VCaP (cell line): ENCODE measurements around the gene TSFM.
"Not testable (repeated sequence)": the region's sequence is repeated elsewhere in the genome, so short reads cannot be mapped to it uniquely, and the experiment has no call there.

Experiments used
- H3K27ac ChIP-seq: fragments of 450-650 bp; 2 replicates; pipeline ENCODE4 v1.5.1; 2017
- TF ChIP-seq, protein P1 (sequence below): fragments of 450-650 bp; conservative IDR thresholded peaks from 2 replicates; pipeline ENCODE4 v1.5.1; 2017; ENCODE audit warnings: mild to moderate bottlenecking, moderate library complexity

TSFM gene

DNA sequence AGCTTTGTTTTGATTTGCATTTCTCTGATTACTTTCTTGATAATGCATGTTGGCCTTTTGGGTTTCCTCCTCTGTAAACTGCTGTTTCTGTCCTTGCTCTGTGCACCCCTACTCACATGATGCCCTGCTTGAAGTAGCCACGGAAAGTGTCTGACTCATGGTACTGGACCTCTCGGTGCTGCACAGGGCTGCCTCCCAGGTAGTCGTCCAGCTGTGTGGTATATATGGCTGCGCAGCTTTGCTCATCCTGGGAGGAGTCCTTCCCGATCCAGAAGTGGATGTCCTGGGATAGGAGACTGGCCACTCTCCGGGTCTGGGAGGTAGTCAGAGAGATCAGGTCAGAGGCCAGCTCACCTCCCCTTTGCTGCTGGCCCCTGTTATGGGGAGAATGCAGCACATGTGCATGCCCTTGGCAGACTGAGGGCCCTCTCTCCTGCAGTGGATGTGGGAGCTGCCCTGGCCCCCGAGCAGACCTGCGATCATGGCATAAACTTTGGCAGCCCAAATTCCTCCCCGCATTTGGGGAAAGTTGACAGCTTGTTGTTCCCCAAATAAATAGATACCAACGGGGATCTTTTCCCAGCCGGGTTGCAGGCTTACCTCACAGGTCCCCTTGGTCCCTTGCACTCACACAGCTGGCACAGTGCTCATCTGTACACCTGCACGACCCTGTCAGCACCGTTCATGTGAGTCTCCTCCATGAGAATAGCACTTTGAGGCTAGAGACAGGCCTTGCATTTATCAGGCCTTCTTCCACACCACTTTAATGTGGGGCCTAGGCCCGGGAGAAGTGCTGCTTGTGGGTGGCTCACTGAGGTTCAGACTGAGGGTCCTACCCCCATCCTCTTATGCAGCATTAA, 30.8 kb downstream of the TSFM start:
- TF ChIP-seq, protein P1, sequence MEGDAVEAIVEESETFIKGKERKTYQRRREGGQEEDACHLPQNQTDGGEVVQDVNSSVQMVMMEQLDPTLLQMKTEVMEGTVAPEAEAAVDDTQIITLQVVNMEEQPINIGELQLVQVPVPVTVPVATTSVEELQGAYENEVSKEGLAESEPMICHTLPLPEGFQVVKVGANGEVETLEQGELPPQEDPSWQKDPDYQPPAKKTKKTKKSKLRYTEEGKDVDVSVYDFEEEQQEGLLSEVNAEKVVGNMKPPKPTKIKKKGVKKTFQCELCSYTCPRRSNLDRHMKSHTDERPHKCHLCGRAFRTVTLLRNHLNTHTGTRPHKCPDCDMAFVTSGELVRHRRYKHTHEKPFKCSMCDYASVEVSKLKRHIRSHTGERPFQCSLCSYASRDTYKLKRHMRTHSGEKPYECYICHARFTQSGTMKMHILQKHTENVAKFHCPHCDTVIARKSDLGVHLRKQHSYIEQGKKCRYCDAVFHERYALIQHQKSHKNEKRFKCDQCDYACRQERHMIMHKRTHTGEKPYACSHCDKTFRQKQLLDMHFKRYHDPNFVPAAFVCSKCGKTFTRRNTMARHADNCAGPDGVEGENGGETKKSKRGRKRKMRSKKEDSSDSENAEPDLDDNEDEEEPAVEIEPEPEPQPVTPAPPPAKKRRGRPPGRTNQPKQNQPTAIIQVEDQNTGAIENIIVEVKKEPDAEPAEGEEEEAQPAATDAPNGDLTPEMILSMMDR: no peak
- no peak overlapping the region for H3K27ac ChIP-seq

DNA sequence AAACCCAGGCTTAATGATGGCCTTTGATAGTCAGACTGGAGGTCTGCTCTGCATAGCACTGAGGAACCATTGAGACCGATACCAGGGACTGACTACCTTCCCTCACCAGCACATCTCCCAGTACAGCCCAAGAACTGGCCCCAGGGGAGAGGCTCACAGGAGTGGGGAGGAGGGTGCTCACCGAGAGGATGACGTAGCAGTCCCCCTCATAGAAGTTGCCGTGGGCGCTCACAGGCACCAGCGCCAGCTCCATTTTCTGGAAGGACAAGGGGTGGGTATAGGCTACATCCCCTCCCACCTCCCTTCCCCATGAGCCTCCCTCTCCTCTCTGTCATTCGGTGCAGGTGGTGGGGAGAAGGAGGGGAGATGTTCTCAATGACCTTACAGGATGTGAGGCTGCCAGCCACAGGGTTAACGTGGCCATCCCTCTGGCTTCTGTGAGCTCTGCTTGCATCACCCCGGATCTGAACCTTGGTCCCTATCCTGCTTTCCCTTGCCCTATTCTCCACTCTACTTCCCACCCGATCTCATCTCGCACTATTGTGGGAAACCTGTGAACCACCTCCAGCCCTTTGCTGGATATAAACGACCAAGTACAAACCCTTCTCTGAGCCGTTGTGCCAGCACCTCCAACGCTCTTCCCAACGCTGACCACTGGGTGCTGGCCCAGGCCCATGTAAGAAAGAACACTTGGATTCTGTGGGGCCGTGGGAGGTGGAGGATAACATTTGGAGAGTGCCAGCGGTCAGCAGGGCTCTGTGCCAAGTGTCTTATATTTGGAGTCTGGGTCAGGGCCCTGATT, 31.6 kb downstream of the TSFM start:
- no peak overlapping the region for H3K27ac ChIP-seq

DNA sequence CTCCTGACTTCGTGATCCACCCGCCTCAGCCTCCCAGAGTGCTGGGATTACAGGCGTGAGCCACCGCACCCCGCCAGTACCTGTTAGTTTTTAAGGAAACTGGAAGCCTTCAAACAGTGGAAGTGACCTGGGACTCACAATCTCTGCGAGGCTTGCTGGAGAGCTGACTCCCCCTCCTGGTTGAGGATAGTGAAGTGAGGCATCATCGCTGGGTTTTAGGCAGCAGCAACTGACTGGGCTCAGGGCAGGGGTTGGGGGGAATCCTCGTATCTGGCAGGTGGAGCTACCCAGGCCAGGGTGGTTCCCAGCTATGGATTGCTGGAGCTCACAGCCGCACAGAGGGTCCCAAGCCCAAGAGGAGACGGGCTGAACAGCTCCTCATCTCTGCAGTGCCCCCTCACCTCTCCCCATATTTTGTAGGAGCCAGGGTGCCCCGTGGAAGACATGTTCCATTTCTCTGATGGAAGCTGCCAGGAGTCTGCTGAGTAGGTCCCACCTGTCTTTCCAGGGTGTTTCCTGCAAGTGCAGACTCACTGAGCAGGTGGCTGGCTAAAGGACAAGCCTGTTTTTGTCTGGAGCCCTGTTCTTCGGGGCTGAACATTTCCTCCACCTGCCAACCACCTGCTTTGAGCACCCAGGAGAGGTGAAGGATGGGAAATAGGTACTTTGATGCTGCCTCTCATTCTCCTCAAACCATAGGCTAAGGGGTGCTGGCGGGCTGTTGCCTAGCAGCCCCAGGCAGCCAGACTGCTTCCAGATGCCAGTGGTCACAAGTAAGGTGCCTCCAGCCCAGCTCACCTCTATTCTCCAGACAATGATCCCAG, 32.8 kb downstream of the TSFM start:
- TF ChIP-seq, protein P1: no peak; the same call in 1 of the 2 replicates
- H3K27ac ChIP-seq: no peak overlapping the region

More for the DNA sequence above, 31.6 kb downstream of the TSFM start:
- TF ChIP-seq, protein P1: no peak

DNA sequence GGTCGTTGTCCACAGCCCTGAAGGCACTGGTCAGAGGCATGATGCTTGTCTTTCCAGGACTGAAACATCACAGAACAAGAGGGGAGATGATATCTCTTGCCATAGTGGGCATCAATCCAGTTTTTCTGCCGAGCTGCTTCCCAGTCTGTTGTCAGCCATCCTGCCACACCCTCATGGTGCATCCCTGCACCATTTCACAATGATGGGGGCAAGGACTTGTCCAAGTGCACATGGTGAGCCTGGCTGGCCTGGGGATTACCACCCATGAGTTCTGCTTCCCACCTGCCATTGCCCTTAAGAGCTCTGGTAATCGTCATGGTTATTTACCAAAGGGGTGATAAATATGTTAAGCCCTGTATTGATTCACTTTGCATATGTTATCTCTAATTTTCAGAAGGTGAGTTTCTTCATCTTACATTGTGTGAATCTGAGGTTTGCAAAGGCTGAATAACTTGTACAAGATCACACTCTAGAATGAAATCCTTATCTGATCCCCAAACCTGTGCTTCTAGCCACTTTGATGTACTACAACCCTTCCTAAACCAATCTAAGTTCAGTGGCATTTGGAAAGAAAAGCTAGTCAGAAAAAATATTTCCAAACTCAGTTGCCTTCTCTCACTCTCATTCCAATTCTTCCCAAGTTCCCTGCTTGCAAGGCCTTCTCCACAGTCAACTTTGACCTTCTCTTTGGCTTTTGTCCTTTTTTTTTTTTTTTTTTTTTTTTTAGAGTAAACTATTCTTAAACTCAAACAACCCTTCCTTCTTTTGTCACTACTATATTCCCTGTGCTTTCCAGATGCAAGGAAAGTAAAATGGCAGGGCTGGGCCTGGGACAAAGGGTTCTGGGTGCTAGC, 33.6 kb downstream of the TSFM start:
- TF ChIP-seq, protein P1: no peak

DNA sequence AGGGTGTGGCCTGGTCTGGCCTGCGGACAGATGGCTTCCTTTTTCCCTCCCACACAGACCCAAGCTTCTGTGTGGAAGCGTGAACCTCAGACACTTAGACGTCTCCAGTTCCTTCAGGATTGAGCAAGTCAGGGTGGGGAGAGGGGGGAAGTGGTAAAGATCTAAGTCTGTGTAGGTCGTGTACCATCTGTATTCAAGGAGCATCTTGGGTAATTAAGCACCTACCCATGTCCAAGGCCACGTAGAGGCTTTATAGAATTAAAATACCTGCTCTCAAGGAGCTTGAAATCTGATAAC, 34.2 kb downstream of the TSFM start:
- TF ChIP-seq, protein P1: no peak
- no peak overlapping the region for H3K27ac ChIP-seq

More for the DNA sequence above, 33.6 kb downstream of the TSFM start:
- H3K27ac ChIP-seq: no peak overlapping the region

DNA sequence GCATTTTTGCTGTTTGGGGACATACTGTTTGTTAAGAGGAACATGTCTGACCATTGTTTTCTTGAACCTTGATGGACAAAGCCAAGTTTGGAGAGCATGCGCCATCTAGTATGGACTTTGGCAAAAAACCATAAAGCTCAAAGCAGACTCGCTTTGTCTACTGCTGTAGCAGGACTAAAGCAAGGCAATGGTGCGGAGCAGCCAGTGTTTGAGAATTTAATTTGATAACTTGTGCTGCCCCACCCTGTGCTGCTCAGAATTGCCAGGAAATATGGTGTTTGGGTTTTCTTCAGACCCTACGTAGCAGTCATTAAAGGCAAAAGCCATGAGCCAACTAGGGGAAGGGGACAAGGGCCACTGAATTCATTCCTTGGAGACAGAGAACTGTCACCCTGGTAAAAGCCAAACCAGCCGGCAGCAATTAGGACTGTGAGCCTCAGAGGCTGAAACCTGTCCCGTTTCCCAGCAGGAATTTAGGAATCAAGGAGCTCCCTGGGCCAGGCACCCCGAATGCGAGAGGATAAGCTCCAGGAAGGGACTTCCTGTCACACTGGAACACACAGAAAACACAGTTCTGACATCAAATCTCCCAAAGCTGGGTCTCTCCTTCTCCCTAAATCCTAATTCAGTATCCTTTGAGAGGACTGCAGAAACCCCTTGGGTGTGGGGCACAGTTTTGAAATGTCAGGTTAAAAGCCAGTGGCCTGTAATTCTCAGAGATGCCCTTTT, 34.8 kb downstream of the TSFM start:
- no peak overlapping the region for H3K27ac ChIP-seq
- TF ChIP-seq, protein P1: no peak

DNA sequence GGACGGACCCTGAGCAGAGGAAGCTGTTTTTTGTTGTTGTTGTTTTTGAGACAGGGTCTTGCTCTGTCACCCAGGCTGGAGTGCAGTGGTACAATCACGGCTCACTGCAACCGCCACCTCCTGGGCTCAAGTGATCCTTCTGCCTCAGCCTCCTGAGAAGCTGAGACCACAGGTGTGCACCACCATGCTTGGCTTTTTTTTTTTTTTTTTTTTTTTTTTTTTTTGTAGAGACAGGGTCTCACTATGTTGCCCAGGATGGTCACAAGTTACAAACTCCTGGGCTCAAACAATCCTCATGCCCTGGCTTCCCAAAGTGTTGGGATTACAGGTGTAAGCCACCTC, 35.4 kb downstream of the TSFM start:
- H3K27ac ChIP-seq: not testable (repeated sequence)

DNA sequence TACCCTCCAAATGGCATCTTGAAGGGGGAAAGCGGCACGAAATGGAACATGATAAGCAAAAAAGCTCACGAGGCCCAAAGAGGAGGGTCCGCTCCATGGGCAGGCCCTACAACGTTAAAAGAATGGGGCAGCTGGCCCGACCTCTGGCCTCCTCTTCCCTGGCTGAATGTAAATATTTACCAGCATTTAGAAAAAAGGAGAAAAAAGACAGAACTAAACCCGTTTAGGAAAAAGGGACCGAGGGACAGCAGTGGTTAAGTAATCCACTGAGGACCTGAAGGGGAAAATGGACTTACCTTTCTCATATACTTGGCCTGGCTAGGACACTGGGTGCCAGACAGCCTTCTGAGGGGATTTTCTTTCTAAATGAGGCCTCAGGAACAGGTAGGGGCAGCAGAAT, 37.5 kb downstream of the TSFM start:
- H3K27ac ChIP-seq: not testable (repeated sequence)

DNA sequence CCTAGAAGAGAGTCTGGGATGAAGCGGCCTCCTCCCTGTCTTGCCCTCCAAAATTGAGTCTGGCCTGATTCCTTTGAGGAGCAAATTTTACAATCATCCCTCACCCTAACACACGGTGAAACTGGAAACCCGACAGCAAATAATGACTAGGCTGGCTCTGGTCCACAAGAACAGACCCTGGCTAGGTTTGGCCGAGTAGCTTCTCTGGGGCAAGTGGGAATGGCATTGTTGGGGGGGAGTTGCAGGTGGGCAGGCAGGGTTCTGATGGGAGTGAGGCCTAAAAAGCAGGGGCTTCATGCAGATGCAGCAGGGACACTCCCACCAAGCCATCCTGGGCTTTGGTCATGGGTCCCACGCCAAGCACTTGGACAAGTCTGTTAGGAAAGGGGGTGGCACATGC, 38.4 kb downstream of the TSFM start:
- H3K27ac ChIP-seq: not testable (repeated sequence)
